Neuronal stem cell (in vitro differentiated cells): ENCODE data around the gene ZRANB1.

ENCODE experiments used
- DNase-seq: peaks from one replicate; pipeline ENCODE4 v3.0.0-alpha.2; 2013; ENCODE audit warnings: low spot score
- H2AFZ ChIP-seq: one replicate; pipeline ENCODE4 v1.6.1; 2013; ENCODE audit warnings: mild to moderate bottlenecking, low read length, inconsistent platforms
- H2AK5ac ChIP-seq: 2 replicates; pipeline ENCODE4 v1.6.1; 2013; ENCODE audit warnings: low read depth, mild to moderate bottlenecking, inconsistent platforms, low read length, moderate library complexity, mixed read lengths
- H2BK120ac ChIP-seq: 2 replicates; pipeline ENCODE4 v1.6.1; 2013; ENCODE audit warnings: low read depth, mild to moderate bottlenecking, inconsistent platforms, low read length, moderate library complexity, mixed read lengths
- H2BK12ac ChIP-seq: one replicate; pipeline ENCODE4 v1.6.1; 2013; ENCODE audit warnings: low read length, inconsistent platforms
- H2BK15ac ChIP-seq: 2 replicates; pipeline ENCODE4 v1.6.1; 2013; ENCODE audit warnings: mild to moderate bottlenecking, low read length, inconsistent platforms, mixed read lengths
- H2BK5ac ChIP-seq: one replicate; pipeline ENCODE4 v1.6.1; 2013; ENCODE audit warnings: inconsistent platforms, mild to moderate bottlenecking, low read length, moderate library complexity
- H3K14ac ChIP-seq: one replicate; pipeline ENCODE4 v1.6.1; 2013; ENCODE audit warnings: low read length, inconsistent platforms
- H3K18ac ChIP-seq: 2 replicates; pipeline ENCODE4 v1.6.1; 2013; ENCODE audit warnings: low read length, inconsistent platforms
- H3K23ac ChIP-seq: 2 replicates; pipeline ENCODE4 v1.6.1; 2013; ENCODE audit warnings: low read depth, mild to moderate bottlenecking, mixed read lengths, low read length, inconsistent platforms; ENCODE audit not compliant: poor library complexity
- H3K27ac ChIP-seq: replicated peaks from 3 replicates; pipeline ENCODE4 v1.5.1; 2013; ENCODE audit warnings: low read length, inconsistent platforms
- H3K27me3 ChIP-seq, 3 experiments: 2 replicates each; pipeline ENCODE4 v1.6.1; 2013; ENCODE audit warnings: low read length in 3 of 3, mild to moderate bottlenecking in 2 of 3, inconsistent platforms in 1 of 3, low read depth in 1 of 3, mixed read lengths in 1 of 3, moderate library complexity in 1 of 3; ENCODE audit not compliant: control insufficient read depth in 3 of 3, insufficient read depth in 3 of 3
- H3K36me3 ChIP-seq, 2 donors: replicated peaks in 1 of 2; 2 replicates each; pipeline ENCODE4 v1.6.1; 2013; ENCODE audit warnings: low read length in 2 of 2; ENCODE audit not compliant: control insufficient read depth in 2 of 2, insufficient read depth in 2 of 2
- H3K4ac ChIP-seq: 2 replicates; pipeline ENCODE4 v1.6.1; 2013; ENCODE audit warnings: inconsistent platforms, mild to moderate bottlenecking, low read length, moderate library complexity
- H3K4me1 ChIP-seq, 2 donors: 1 replicate in 1 of 2; 2 replicates in 1 of 2; pipeline ENCODE4 v1.6.1; 2013; ENCODE audit warnings: low read length in 2 of 2, low read depth in 1 of 2; ENCODE audit not compliant: control insufficient read depth in 2 of 2, insufficient read depth in 1 of 2
- H3K4me2 ChIP-seq: one replicate; pipeline ENCODE4 v1.6.1; 2013; ENCODE audit warnings: mild to moderate bottlenecking, low read length, inconsistent platforms; ENCODE audit not compliant: insufficient read depth, poor library complexity, severe bottlenecking
- H3K4me3 ChIP-seq, 2 donors: 2 replicates each; pipeline ENCODE4 v1.5.1; 2013; ENCODE audit warnings: low read length in 2 of 2, mild to moderate bottlenecking in 2 of 2, inconsistent platforms in 1 of 2, moderate library complexity in 1 of 2
- H3K79me1 ChIP-seq: one replicate; pipeline ENCODE4 v1.6.1; 2013; ENCODE audit warnings: low read depth, mild to moderate bottlenecking, inconsistent platforms, low read length, moderate library complexity
- H3K9ac ChIP-seq: one replicate; pipeline ENCODE4 v1.6.1; 2013; ENCODE audit warnings: mild to moderate bottlenecking, low read depth, low read length, inconsistent platforms; ENCODE audit not compliant: poor library complexity
- H3K9me3 ChIP-seq, 2 donors: replicated peaks in 1 of 2; 2 replicates each; pipeline versions ENCODE3 to v1.6.1; 2013; ENCODE audit warnings: low read length in 2 of 2, mild to moderate bottlenecking in 2 of 2, inconsistent platforms in 1 of 2, low read depth in 1 of 2, mixed read lengths in 1 of 2, moderate library complexity in 1 of 2; ENCODE audit not compliant: control insufficient read depth in 2 of 2, insufficient read depth in 1 of 2
- H4K8ac ChIP-seq: one replicate; pipeline ENCODE4 v1.6.1; 2013; ENCODE audit warnings: low read depth, mild to moderate bottlenecking, inconsistent platforms, low read length, moderate library complexity
- H4K91ac ChIP-seq: one replicate; pipeline ENCODE4 v1.6.1; 2013; ENCODE audit warnings: low read length, low read depth, mild to moderate bottlenecking, inconsistent platforms; ENCODE audit not compliant: poor library complexity
- WGBS, 2 donors: extraction: QIAGEN DNeasy Blood & Tissue Kit; methylation state at CpG; one replicate each; pipeline ENCODE4 v1.1.7; 2013; ENCODE audit warnings: missing lambda C conversion rate in 2 of 2, mixed read lengths in 1 of 2; ENCODE audit not compliant: insufficient read length in 2 of 2, insufficient replicate concordance in 1 of 2; ENCODE audit errors: extremely low coverage in 2 of 2; 5-methylcytosine and 5-hydroxymethylcytosine counted together

Gene ZRANB1

DNA sequence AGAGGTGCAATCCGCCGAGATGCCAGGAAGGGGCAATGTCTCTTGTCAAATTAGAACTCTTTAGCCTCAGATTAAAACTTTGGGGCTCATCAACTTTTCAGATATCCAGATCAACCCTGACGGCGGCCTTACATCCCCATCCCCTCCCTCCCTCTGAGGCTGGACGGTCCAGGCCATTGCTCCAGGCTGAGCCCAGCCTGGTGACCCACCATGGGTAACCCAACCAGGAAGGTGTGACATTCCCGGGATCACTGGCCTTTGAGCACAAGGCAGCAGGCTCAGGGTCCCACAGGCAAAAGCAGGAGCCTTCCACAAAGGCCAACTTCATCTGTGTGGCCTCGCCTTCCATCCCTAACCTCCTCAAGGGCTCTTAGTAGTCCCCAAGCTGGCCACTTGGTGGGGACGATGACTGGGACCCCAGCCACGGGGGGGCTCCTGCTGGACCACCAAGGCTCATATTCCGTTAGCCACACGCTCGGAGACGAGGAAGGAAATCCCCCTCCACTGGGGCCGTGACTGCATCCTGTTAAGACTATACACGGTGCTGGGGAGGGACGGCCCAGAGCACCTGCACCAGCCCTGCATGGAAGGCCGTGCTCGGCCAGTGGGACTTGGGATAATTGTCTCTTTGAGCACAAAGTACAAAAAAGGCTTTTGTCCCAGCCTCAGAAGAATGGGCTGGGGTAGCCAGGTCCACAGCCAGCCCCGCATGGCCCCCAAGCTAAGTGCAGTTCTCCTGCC lies 62.8 kb downstream of the ZRANB1 start:
- no peak overlapping the region for H3K27ac ChIP-seq
- H2AK5ac ChIP-seq: peak overlapping the region; percentile 42
- H3K4me1 ChIP-seq: peaks cover 15 to 41% of the 10 kb centered on the region in 2 donors
- no peak overlapping the region for H4K91ac ChIP-seq
- no peak overlapping the region for H2AFZ ChIP-seq
- no peak overlapping the region for H3K23ac ChIP-seq
- H3K4me2 ChIP-seq: no peak overlapping the region
- no peak overlapping the region for H2BK12ac ChIP-seq
- no peaks in the 10 kb centered on the region for H3K27me3 ChIP-seq
- H4K8ac ChIP-seq: no peak overlapping the region
- H3K14ac ChIP-seq: no peak overlapping the region
- H3K36me3 ChIP-seq: peaks cover 17 to 60% of the 10 kb centered on the region in 2 donors
- no peak overlapping the region for H2BK120ac ChIP-seq
- H2BK15ac ChIP-seq: no peak overlapping the region
- H2BK5ac ChIP-seq: peak overlapping the region; percentile 15
- H3K4ac ChIP-seq: no peak overlapping the region
- H3K79me1 ChIP-seq: peaks cover 38% of the 10 kb centered on the region
- H3K9ac ChIP-seq: no peak overlapping the region
- no peaks in the 10 kb centered on the region for H3K9me3 ChIP-seq
- DNase-seq: no peak
- no CpG with 5 or more reads among the region's 19 CpGs for WGBS, 2 donors
- H3K18ac ChIP-seq: peak overlapping the region; percentile 67
- H3K4me3 ChIP-seq: no peak overlapping the region

DNA sequence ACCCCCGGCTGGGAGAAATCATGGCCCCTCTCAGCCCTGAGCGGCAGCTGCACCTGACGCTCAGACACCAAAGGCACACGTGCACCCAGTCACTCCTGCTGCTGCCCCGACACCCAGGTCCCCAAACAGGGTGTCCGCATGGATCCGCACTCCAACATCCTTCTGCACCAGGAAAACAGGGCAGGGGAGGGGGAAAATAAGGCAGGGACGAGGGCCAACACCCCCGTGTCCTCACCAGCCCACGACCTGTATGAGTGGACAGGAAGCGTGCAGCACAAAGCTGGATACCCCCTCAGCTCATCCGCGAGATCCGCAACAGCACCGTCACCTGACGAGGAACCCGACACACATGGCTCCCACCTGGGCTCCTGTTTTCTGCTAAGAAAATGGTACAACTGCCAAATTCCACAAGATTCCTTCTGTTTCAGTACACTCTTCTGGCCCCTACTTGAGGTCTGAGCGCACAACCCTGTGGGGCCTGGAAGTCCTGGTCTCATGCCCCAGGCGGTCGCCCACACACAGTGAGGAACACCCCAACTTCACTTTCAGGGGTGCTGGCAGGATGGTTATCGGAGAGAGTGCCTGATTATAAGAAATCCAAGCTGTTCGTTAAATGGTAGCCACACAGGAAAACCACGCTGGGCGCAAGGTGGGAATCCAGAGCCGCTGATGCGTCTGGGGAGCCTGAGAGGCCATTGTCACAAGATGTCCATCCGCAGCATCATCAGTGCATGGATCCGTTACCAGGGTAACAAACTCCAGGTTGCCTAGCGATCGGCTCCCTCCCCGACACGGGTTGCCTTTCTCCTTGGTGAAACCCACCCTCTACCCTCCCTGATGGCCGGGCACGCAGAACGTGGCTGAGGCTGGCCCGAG lies 63.6 kb downstream of the ZRANB1 start:
- H3K9me3 ChIP-seq: peaks cover 0 to 2% of the 10 kb centered on the region in 2 donors
- WGBS, 2 donors: no CpG with 5 or more reads among the region's 36 CpGs
- H3K9ac ChIP-seq: no peak overlapping the region
- no peak overlapping the region for H3K14ac ChIP-seq
- no peak overlapping the region for H3K4me3 ChIP-seq
- H4K91ac ChIP-seq: no peak overlapping the region
- no peak overlapping the region for H2BK12ac ChIP-seq
- H3K27me3 ChIP-seq: no peaks in the 10 kb centered on the region
- peaks cover 12 to 38% of the 10 kb centered on the region in 2 donors for H3K4me1 ChIP-seq
- peaks cover 10 to 56% of the 10 kb centered on the region in 2 donors for H3K36me3 ChIP-seq
- peak overlapping the region; percentile 15 for H2BK5ac ChIP-seq
- H2BK15ac ChIP-seq: no peak overlapping the region
- no peak overlapping the region for H2BK120ac ChIP-seq
- H3K23ac ChIP-seq: no peak overlapping the region
- H3K18ac ChIP-seq: peak overlapping the region; percentile 67
- no peak overlapping the region for H3K4me2 ChIP-seq
- no peak for DNase-seq
- H2AFZ ChIP-seq: no peak overlapping the region
- no peak overlapping the region for H3K27ac ChIP-seq
- H3K79me1 ChIP-seq: peaks cover 33% of the 10 kb centered on the region
- H4K8ac ChIP-seq: no peak overlapping the region
- no peak overlapping the region for H3K4ac ChIP-seq
- H2AK5ac ChIP-seq: peak overlapping the region; percentile 42

DNA sequence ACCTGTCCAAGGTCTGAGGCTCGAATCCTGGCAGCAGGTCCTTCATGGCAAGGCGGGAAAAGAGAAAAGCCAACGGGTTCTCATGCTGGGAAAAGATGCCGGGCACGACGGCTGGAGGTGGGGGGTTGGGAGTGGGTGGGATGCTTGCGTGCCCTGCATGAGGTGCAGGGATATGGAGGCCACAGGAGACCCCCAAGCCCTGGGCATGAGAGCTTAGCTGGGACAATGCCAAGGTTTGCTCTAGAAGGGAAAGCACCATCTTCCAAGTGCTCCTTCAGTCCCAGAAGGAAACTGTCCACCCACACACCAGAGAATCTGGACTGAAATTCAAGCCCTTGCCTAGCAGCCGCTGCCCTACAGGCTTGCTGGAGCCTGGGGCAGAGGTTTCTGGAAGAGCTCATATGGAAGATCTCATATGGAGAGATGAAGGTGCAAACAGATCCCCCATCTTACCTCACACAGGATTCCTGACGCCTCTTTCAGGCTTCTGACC lies 64.3 kb downstream of the ZRANB1 start:
- Histone ChIP-seq H3K27me3 (no peaks in the 10 kb centered on the region), H2BK15ac (no peak overlapping the region), H4K91ac (no peak overlapping the region), H2BK12ac (no peak overlapping the region), H3K4ac (no peak overlapping the region), H3K27ac (no peak overlapping the region), H3K79me1 (peaks cover 31% of the 10 kb centered on the region), H3K18ac (no peak overlapping the region), H2AFZ (no peak overlapping the region), H3K9me3 (peaks cover 0 to 2% of the 10 kb centered on the region in 2 donors), H2BK5ac (no peak overlapping the region), H3K23ac (no peak overlapping the region), H2BK120ac (no peak overlapping the region), H2AK5ac (no peak overlapping the region), H4K8ac (no peak overlapping the region), H3K14ac (no peak overlapping the region), H3K9ac (no peak overlapping the region), H3K36me3 (peaks cover 10 to 54% of the 10 kb centered on the region in 2 donors), H3K4me3 (no peak overlapping the region), H3K4me2 (no peak overlapping the region), H3K4me1 (peaks cover 5 to 33% of the 10 kb centered on the region in 2 donors)
- no CpG with 5 or more reads among the region's 9 CpGs for WGBS, 2 donors
- no peak for DNase-seq

DNA sequence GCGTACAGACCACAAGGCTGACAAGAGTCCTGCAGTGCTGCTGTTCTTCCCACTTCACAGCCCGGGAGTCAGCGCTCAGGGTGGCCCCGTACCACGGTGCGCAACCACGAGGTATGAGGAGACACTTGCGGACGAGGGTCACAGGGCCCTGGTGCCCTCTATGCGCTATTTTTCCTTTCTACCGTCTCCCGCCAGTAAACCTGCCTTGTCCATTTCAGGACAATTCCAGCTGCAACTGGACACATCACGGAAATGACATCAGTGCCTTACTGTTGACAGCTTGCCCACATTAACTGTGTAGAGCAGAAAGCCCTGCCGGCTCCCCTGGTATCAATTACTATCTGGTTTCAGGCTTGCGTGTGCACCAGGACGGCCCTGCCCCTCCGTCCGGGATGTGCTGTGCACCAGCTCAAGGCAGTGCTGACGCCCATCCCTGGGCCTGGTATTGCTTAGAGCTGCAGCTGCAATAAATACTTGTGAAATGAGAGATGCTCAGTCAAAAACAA lies 65.1 kb downstream of the ZRANB1 start:
- H3K27ac ChIP-seq: no peak overlapping the region
- H3K18ac ChIP-seq: peak overlapping the region; percentile 35
- peaks cover 4 to 28% of the 10 kb centered on the region in 2 donors for H3K4me1 ChIP-seq
- H2BK15ac ChIP-seq: no peak overlapping the region
- H2AK5ac ChIP-seq: no peak overlapping the region
- peaks cover 31% of the 10 kb centered on the region for H3K79me1 ChIP-seq
- no peak overlapping the region for H2BK5ac ChIP-seq
- H3K14ac ChIP-seq: no peak overlapping the region
- H3K36me3 ChIP-seq: peaks cover 9 to 54% of the 10 kb centered on the region in 2 donors
- no peak overlapping the region for H4K8ac ChIP-seq
- no peak for DNase-seq
- no peak overlapping the region for H3K4ac ChIP-seq
- H2BK12ac ChIP-seq: no peak overlapping the region
- WGBS, 2 donors: no CpG with 5 or more reads among the region's 19 CpGs
- no peak overlapping the region for H3K4me3 ChIP-seq
- no peak overlapping the region for H4K91ac ChIP-seq
- H3K4me2 ChIP-seq: no peak overlapping the region
- no peak overlapping the region for H2BK120ac ChIP-seq
- H3K27me3 ChIP-seq: no peaks in the 10 kb centered on the region
- H3K9me3 ChIP-seq: peaks cover 0 to 2% of the 10 kb centered on the region in 2 donors
- H2AFZ ChIP-seq: no peak overlapping the region
- no peak overlapping the region for H3K9ac ChIP-seq
- no peak overlapping the region for H3K23ac ChIP-seq
